HS-5 (cell line): ENCODE results near the gene KRTAP10-4.
"Not testable (repeated sequence)": the region's sequence is repeated elsewhere in the genome, so short reads cannot be mapped to it uniquely, and the experiment has no call there.

Experiments used
- DNase-seq: peaks from one replicate; pipeline ENCODE4 v3.0.0-alpha.2; 2012; ENCODE audit warnings: low read depth

KRTAP10-4 gene

GRCh38 chr21:44579056-44579832 lies 5.7 kb downstream of the KRTAP10-4 start:
- no peak for DNase-seq

DNA sequence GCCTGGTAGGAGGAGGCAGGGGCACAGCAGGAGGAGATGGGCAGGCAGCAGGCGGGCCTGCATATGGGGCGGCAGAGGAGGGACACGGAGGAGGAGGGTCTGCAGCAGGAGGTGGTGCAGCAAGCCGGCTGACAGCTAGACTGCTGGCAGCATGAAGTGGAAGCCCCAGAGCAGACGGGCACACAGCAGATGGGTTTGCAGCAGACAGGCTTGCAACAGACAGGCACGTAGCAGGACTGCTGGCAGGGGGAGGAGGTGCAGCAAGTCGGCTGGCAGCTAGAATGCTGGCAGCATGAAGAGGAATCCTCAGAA lies 6.3 kb downstream of the KRTAP10-4 start:
- no peak for DNase-seq

DNA sequence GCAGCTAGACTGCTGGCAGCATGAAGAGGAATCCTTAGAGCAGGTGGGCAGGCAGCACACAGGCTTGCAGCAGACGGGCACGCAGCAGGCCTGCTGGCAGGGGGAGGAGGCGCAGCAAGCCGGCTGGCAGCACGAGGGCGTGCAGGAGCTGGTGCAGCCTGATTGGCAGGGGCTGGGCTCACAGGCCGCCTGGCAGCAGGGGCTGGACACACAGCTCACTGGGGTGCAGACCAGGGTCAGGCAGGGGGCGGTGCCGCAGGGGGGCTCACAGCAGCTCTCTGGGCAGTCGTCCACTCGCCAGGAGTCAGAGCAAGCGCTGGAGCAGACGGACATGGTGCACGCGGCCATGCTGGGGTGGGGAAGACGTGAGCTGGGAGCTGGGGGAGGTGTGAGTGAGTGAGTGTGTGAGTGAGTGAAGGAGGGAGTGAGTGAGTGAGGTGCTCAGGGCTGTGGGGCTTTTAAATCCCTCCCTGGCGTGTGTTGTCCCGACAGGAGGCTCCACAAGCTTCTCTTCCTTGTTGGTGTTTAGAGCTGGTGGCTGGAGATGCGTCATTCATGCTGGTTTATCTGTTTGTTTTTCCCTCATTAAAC lies 6.8 kb downstream of the KRTAP10-4 start, which contains the start of gene KRTAP10-5:
Gene KRTAP10-5 (minus strand): TSS at position 374 of the 591 bp plus-strand sequence. CDS start 26 bp downstream, at position 348.
- not testable (repeated sequence) for DNase-seq

- DNase-seq, result no peak
Measured at GRCh38 chr21:44581158-44581557, 7.6 kb downstream of the KRTAP10-4 start.

- no peak for DNase-seq
Measured at GRCh38 chr21:44582055-44582454, 8.5 kb downstream of the KRTAP10-4 start.

DNA sequence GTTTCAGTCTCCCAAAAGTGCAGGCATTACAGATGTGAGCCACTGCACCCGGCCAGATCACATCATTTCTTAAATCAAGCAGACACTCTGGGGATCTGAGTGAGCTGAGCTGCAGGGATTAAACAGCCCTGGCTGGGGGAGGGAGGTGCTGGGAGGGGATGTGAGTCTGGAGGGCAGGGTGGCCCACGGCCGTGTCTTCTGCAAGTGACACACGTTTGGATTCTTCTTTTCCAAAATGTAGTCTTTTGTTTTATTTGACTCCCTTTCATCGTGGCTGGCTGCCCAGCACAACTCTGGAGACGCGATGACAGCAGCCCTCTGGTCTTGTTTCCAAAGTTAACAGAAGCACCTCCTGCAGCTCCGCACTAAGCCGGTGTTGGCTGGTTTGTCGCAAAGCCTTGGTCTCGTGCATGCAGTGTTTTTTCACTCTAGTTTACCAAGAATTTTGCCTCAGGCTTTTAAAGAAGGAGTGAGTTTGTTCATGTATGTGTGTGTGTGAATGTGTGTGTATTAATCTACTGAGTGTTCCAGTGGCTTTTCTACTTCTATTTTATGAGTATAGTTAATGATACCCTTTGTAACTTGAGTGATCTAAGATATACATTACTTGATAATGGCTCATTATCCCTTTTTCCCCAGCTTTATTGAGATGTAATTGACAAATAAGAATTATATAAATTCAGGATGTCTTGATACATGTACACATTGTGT lies 9.7 kb downstream of the KRTAP10-4 start:
- no peak for DNase-seq

DNA sequence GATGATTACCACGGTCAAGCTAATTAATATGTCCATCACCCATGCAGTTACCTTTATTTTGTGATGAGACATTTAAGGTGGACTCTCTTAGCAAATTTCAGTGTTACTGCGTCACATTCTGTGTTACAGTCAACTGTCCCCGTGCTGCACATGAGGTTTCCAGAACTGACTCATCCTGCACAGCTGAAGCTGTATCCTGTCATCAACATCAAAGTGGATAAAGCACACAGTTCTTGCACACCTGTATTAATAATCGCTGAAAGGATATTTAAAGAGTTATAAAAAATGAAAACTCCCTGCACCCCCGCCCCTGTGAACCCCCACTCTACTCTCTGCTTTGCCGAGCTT lies 10.2 kb downstream of the KRTAP10-4 start:
- no peak for DNase-seq

DNA sequence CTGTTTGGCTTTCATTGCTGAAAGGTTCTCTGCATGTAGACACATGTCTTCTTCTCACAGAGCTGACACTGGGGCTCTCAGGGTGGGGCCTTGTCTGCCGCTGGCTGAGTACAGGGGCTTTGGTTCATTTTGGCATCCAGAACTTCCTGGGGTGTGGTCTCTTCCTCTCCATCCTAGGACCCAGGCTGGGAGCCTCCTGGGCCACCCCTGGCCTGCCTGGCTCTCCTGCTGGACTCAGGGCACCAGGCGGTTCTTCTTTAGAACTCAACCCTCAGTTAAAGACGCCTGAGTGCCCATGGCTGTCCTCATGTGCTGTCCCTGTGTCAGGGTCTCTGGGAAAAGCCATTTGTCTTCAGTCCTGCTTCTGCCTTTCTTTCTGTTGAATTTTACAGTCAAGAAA lies 12.4 kb downstream of the KRTAP10-4 start:
- no peak for DNase-seq

GRCh38 chr21:44589094-44589493 lies 15.6 kb downstream of the KRTAP10-4 start:
- no peak for DNase-seq

- DNase-seq, result no peak
Measured at GRCh38 chr21:44589586-44590305, 16.2 kb downstream of the KRTAP10-4 start.

- DNase-seq, result no peak
Measured at GRCh38 chr21:44590311-44590721, 16.8 kb downstream of the KRTAP10-4 start.

DNA sequence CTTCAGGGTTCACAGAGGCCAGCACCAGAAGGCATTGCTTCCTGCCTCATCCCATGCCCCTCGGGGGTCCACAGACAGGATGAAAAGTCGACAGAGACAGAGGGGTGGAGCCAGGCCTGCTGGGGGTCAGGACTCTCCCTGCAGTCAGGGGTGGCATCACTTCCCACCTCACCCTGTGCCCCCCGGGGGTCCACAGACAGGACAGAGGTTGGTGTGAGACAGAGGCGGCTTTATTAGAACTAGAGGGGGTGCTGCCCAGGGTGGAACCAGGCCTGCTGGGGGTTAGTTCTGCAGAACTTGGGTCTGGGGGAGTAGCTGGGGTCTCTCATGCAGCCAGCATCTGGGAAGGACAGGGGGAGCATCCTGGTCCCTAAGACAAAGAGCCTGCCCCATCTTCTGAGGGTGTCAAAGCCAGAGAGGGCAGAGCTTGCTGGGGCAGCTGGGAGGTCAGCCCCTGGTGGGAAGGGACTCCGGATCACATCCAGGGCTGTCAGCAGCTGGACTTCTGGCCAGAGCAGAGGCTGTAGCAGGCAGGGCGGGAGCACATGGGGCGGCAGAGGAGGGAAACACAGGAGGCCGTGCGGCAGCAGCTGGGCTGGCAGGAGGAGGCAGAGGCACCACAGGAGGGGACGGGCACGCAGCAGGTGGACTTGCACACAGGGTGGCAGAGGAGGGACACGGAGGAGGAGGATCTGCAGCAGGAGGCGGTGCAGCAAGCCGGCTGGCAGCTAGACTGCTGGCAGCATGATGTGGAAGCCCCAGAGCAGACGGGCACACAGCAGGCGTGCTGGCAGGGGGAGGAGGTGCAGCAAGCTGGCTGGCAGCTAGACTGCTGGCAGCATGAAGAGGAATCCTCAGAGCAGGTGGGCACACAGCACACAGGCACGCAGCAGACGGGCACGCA lies 17.6 kb downstream of the KRTAP10-4 start:
- DNase-seq, result not testable (repeated sequence)

DNA sequence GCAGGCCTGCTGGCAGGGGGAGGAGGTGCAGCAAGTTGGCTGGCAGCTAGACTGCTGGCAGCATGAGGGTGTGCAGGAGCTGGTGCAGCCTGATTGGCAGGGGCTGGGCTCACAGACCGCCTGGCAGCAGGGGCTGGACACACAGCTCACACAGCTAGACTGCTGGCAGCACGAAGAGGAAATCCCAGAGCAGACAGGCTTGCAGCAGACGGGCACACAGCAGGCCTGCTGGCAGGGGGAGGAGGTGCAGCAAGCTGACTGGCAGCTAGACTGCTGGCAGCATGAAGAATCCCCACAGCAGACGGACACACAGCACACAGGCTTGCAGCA lies 18.2 kb downstream of the KRTAP10-4 start:
- DNase-seq, result not testable (repeated sequence)

- no peak for DNase-seq
Measured at GRCh38 chr21:44592446-44593311, 19.1 kb downstream of the KRTAP10-4 start, which contains the start of gene KRTAP10-6. KRTAP10-6 (minus strand) TSS chr21:44592505; CDS start chr21:44592484, 21 bp downstream.

DNA sequence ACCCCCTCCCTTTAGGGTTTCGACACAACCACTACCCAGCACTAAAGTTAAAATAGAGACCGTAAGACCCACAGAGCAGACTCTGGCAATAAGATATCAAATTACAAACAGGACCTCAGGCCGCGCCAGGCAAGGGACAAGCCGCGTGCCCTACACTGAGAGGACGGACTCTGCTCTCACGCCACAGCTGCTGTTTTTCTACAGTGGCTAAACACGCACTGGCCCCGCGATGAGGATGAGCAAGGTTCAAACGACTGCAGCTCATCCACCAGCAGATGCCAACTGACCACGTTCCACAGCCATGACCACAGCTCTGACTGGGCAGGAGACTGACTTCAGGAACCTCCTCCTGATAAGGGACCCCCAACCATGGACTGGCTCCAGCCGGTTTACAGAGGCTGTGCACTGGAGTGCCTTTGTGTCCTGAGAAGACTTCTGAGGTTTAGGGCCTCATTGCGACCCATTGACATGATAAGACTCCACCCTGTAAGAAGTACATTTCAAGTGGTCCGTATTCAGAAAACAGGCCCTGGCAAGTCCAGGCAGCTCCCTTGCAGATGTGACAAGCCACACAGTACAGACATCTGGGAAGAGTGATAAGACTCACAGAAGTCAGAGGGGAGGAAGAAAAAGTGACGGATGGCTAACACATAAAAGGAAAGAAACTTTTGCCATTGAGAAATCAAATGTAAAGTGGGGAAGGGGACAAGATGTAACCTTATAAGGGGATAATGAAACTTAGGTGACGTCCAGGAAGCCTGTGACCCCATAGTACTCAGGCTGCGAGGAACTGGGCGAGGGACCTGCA lies 20.3 kb downstream of the KRTAP10-4 start:
- DNase-seq, result no peak

GRCh38 chr21:44594406-44594916 lies 20.9 kb downstream of the KRTAP10-4 start:
- DNase-seq, result no peak

GRCh38 chr21:44595524-44595923 lies 22.0 kb downstream of the KRTAP10-4 start:
- DNase-seq, result no peak

GRCh38 chr21:44596068-44596725 lies 22.7 kb downstream of the KRTAP10-4 start:
- DNase-seq, result no peak

DNA sequence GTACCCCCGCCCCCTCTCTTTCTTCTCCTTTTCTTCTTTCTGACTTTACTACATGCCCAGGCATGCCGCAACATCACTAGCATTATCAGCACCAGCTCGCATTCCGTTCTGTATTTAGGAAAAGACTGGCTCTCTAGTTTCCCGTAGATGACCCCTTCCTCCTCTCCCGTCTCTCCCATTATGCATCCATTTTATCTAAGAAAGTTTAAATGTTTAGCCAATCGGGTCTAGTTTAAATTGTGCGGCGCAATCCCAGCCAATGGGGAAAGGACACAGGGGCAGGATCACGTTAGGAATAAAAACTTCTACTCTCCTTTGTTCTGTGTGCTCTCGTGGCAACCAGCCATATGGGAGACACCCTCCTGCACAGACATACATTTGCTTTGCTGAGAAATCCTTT lies 24.5 kb downstream of the KRTAP10-4 start:
- DNase-seq, result no peak
